Measurements from ENCODE around the gene FBXL3.

Gene FBXL3

GRCh38 chr13:77026861-77027621, at the start of gene FBXL3:
FBXL3 (minus strand) TSS chr13:77027159; CDS start chr13:77021860, 5,299 bp downstream.
- no peaks in the 10 kb centered on the region for H3K9me3 ChIP-seq (ENCODE audit: insufficient read depth, low read depth, low read length)
- peaks cover 14% of the 10 kb centered on the region; the same call in 1 of the 2 replicates for H3K4me1 ChIP-seq (ENCODE audit: insufficient read depth, low read length)
- no peaks in the 10 kb centered on the region for H3K27me3 ChIP-seq (ENCODE audit: insufficient read depth, low read length)
- peak within 1 kb of the TSS; percentile 79; the same call in 1 of the 2 replicates for H3K9ac ChIP-seq (ENCODE audit: low read depth, low read length)
- peak within 1 kb of the TSS; percentile 84 for H3K4me3 ChIP-seq (ENCODE audit: low read length)
- no peaks in the 10 kb centered on the region for H3K36me3 ChIP-seq (ENCODE audit: insufficient read depth, low read depth, low read length)
- no peak within 1 kb of the TSS for H3K27ac ChIP-seq (ENCODE audit: low read length)

GRCh38 chr13:77067519-77067918, 40.6 kb upstream of the FBXL3 start:
- Histone ChIP-seq H3K9ac (ENCODE audit: low read depth, low read length) (no peak overlapping the region), H3K27ac (ENCODE audit: low read length) (no peak overlapping the region), H3K9me3 (ENCODE audit: insufficient read depth, low read depth, low read length) (no peaks in the 10 kb centered on the region), H3K36me3 (ENCODE audit: insufficient read depth, low read depth, low read length) (peaks cover 49% of the 10 kb centered on the region), H3K4me3 (ENCODE audit: low read length) (no peak overlapping the region), H3K4me1 (ENCODE audit: insufficient read depth, low read length) (no peaks in the 10 kb centered on the region), H3K27me3 (ENCODE audit: insufficient read depth, low read length) (no peaks in the 10 kb centered on the region)

- H3K9ac ChIP-seq (ENCODE audit: low read depth, low read length) = no peak overlapping the region
- peaks cover 57% of the 10 kb centered on the region for H3K36me3 ChIP-seq (ENCODE audit: insufficient read depth, low read depth, low read length)
- no peak overlapping the region for H3K27ac ChIP-seq (ENCODE audit: low read length)
Measured at GRCh38 chr13:77065461-77066147, 38.6 kb upstream of the FBXL3 start.

GRCh38 chr13:77062097-77062496, 35.1 kb upstream of the FBXL3 start:
- no peaks in the 10 kb centered on the region for H3K27me3 ChIP-seq (ENCODE audit: insufficient read depth, low read length)
- no peak overlapping the region for H3K27ac ChIP-seq (ENCODE audit: low read length)
- H3K4me1 ChIP-seq (ENCODE audit: insufficient read depth, low read length) = no peaks in the 10 kb centered on the region
- no peaks in the 10 kb centered on the region for H3K9me3 ChIP-seq (ENCODE audit: insufficient read depth, low read depth, low read length)
- peaks cover 60% of the 10 kb centered on the region for H3K36me3 ChIP-seq (ENCODE audit: insufficient read depth, low read depth, low read length)
- H3K9ac ChIP-seq (ENCODE audit: low read depth, low read length) = no peak overlapping the region
- H3K4me3 ChIP-seq (ENCODE audit: low read length) = no peak overlapping the region

More at GRCh38 chr13:77065461-77066147, 38.6 kb upstream of the FBXL3 start:
- Histone ChIP-seq H3K4me3 (ENCODE audit: low read length) (no peak overlapping the region), H3K27me3 (ENCODE audit: insufficient read depth, low read length) (no peaks in the 10 kb centered on the region), H3K9me3 (ENCODE audit: insufficient read depth, low read depth, low read length) (no peaks in the 10 kb centered on the region), H3K4me1 (ENCODE audit: insufficient read depth, low read length) (no peaks in the 10 kb centered on the region)

DNA sequence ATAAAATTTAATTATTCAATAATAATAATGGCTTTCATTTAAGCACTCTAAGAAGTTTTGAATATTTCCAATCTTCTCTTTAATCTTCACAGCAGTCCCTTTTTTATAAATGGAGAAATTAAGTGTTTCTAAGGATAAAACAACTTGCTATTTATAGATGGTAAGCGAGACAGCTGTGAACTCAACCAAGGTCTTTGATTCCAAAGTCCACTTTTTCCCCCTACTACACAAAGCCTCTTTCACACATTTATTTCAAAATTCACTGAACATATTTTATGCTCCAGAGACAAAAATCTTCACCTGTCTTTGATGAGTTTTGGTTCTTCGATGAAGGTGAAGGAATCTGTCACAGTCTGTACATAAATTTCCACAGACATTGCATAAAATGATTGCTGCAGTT, 34.4 kb upstream of the FBXL3 start:
- Histone ChIP-seq H3K9me3 (ENCODE audit: insufficient read depth, low read depth, low read length) (no peaks in the 10 kb centered on the region), H3K27ac (ENCODE audit: low read length) (no peak overlapping the region), H3K36me3 (ENCODE audit: insufficient read depth, low read depth, low read length) (peaks cover 62% of the 10 kb centered on the region), H3K27me3 (ENCODE audit: insufficient read depth, low read length) (no peaks in the 10 kb centered on the region), H3K4me1 (ENCODE audit: insufficient read depth, low read length) (no peaks in the 10 kb centered on the region), H3K4me3 (ENCODE audit: low read length) (no peak overlapping the region), H3K9ac (ENCODE audit: low read depth, low read length) (no peak overlapping the region)

- Histone ChIP-seq H3K4me1 (ENCODE audit: insufficient read depth, low read length) (no peaks in the 10 kb centered on the region), H3K27ac (ENCODE audit: low read length) (no peak overlapping the region), H3K27me3 (ENCODE audit: insufficient read depth, low read length) (no peaks in the 10 kb centered on the region), H3K4me3 (ENCODE audit: low read length) (no peak overlapping the region), H3K9me3 (ENCODE audit: insufficient read depth, low read depth, low read length) (no peaks in the 10 kb centered on the region), H3K36me3 (ENCODE audit: insufficient read depth, low read depth, low read length) (peaks cover 50% of the 10 kb centered on the region), H3K9ac (ENCODE audit: low read depth, low read length) (no peak overlapping the region)
Measured at GRCh38 chr13:77056886-77057285, 29.9 kb upstream of the FBXL3 start.

DNA sequence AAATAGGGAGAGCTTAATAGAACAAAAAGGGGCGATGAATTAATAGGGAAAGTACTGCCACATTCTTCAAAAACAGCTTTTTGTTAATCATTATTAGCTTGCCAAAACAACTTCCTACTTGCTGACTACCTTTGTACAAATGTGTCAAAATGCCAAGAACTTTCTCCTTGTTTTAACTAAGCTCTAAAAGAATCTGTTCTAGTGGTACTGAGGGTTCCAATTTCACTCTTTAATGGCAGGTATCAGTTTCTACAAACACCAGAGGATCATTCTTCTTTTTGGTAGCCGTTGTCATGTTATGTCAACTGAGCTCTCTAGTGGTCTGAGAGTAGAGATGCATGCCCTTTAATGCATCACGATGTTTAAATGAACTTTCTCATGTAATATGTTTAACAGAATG, 29.4 kb upstream of the FBXL3 start:
- H3K9me3 ChIP-seq (ENCODE audit: insufficient read depth, low read depth, low read length) = no peaks in the 10 kb centered on the region
- no peak overlapping the region for H3K4me3 ChIP-seq (ENCODE audit: low read length)
- H3K27ac ChIP-seq (ENCODE audit: low read length) = no peak overlapping the region
- H3K27me3 ChIP-seq (ENCODE audit: insufficient read depth, low read length) = no peaks in the 10 kb centered on the region
- no peak overlapping the region for H3K9ac ChIP-seq (ENCODE audit: low read depth, low read length)
- H3K4me1 ChIP-seq (ENCODE audit: insufficient read depth, low read length) = no peaks in the 10 kb centered on the region
- peaks cover 53% of the 10 kb centered on the region for H3K36me3 ChIP-seq (ENCODE audit: insufficient read depth, low read depth, low read length)

GRCh38 chr13:77055158-77055557, 28.2 kb upstream of the FBXL3 start:
- Histone ChIP-seq H3K36me3 (ENCODE audit: insufficient read depth, low read depth, low read length) (peaks cover 60% of the 10 kb centered on the region), H3K4me1 (ENCODE audit: insufficient read depth, low read length) (no peaks in the 10 kb centered on the region), H3K9me3 (ENCODE audit: insufficient read depth, low read depth, low read length) (no peaks in the 10 kb centered on the region), H3K27ac (ENCODE audit: low read length) (no peak overlapping the region), H3K27me3 (ENCODE audit: insufficient read depth, low read length) (no peaks in the 10 kb centered on the region), H3K9ac (ENCODE audit: low read depth, low read length) (no peak overlapping the region), H3K4me3 (ENCODE audit: low read length) (no peak overlapping the region)

GRCh38 chr13:77053192-77053591, 26.2 kb upstream of the FBXL3 start:
- no peaks in the 10 kb centered on the region for H3K9me3 ChIP-seq (ENCODE audit: insufficient read depth, low read depth, low read length)
- H3K4me1 ChIP-seq (ENCODE audit: insufficient read depth, low read length) = peaks cover 9% of the 10 kb centered on the region; the same call in 1 of the 2 replicates
- no peak overlapping the region for H3K9ac ChIP-seq (ENCODE audit: low read depth, low read length)
- no peak overlapping the region for H3K27ac ChIP-seq (ENCODE audit: low read length)
- no peak overlapping the region for H3K4me3 ChIP-seq (ENCODE audit: low read length)
- no peaks in the 10 kb centered on the region for H3K27me3 ChIP-seq (ENCODE audit: insufficient read depth, low read length)
- peaks cover 62% of the 10 kb centered on the region for H3K36me3 ChIP-seq (ENCODE audit: insufficient read depth, low read depth, low read length)

DNA sequence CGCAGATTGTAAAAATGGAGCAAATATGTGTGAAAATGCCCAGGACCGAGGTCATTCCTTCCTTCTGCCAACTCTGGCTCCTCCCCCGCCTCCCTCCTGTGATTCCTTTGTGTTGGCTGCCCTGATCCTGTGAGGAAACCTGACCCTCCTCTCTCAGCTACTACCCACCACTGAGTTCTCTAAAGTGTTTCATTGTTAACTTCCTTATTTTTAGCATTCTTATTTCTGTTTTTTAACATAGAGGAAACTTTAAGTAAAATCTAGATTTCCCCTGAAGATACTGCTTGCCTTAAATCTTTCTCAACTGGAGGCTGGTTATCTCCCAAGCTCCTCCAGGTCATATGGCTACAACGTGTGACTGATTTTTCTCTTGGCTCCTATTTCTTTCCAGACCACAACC, 21.7 kb upstream of the FBXL3 start:
- Histone ChIP-seq H3K27me3 (ENCODE audit: insufficient read depth, low read length) (no peaks in the 10 kb centered on the region), H3K4me3 (ENCODE audit: low read length) (peak overlapping the region; percentile 33), H3K27ac (ENCODE audit: low read length) (no peak overlapping the region), H3K36me3 (ENCODE audit: insufficient read depth, low read depth, low read length) (peaks cover 32% of the 10 kb centered on the region), H3K4me1 (ENCODE audit: insufficient read depth, low read length) (peaks cover 10% of the 10 kb centered on the region; the same call in 1 of the 2 replicates), H3K9me3 (ENCODE audit: insufficient read depth, low read depth, low read length) (no peaks in the 10 kb centered on the region), H3K9ac (ENCODE audit: low read depth, low read length) (no peak overlapping the region)

DNA sequence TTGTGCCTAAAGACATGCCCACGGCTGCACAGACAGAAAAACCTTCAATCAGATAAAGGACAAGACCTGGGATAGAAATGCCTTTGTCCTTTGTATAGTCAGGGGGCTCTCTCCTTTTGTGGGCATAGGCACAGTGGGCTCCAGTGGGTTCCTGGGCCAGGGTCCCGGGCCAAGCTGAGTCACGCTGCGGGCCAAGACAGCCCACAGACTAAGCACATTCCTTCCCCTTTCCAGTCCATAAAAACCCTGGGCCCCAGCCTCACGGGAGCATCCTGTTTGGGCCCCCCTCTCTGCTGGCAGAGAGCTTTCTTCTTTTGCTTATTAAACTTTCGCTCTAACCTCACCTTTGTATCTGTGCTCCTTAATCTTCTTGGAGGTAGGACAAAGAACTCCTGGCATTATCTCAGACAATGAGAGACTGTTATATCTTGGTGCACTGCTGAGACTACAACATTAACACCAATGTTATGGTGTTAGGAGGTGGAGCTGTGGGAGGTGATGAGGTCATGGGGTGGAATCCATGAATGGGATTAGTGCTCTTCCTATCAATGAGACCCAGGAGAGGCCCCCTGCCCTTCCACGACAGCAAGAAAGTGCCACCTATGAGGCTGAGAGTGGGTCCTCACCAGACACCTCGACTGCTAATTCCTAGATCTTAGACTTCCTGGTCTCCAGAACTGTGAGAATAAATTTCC, 20.8 kb upstream of the FBXL3 start:
- Histone ChIP-seq H3K4me1 (ENCODE audit: insufficient read depth, low read length) (peaks cover 10% of the 10 kb centered on the region; the same call in 1 of the 2 replicates), H3K4me3 (ENCODE audit: low read length) (no peak overlapping the region; the same call in 1 of the 2 replicates), H3K36me3 (ENCODE audit: insufficient read depth, low read depth, low read length) (peaks cover 29% of the 10 kb centered on the region), H3K9ac (ENCODE audit: low read depth, low read length) (no peak overlapping the region), H3K27ac (ENCODE audit: low read length) (no peak overlapping the region), H3K9me3 (ENCODE audit: insufficient read depth, low read depth, low read length) (no peaks in the 10 kb centered on the region), H3K27me3 (ENCODE audit: insufficient read depth, low read length) (no peaks in the 10 kb centered on the region)

Measured in iPS-20b (cell line).